SHP77 (cell line): Measurements from ENCODE around the gene AFF1.
"Not testable (repeated sequence)": the region's sequence is repeated elsewhere in the genome, so short reads cannot be mapped to it uniquely, and the experiment has no call there.

ENCODE experiments used
- DNase-seq, 2 experiments: peaks; one replicate each; lab custom pipeline; 2025; lab: John Stamatoyannopoulos, UW

The AFF1 gene

DNA sequence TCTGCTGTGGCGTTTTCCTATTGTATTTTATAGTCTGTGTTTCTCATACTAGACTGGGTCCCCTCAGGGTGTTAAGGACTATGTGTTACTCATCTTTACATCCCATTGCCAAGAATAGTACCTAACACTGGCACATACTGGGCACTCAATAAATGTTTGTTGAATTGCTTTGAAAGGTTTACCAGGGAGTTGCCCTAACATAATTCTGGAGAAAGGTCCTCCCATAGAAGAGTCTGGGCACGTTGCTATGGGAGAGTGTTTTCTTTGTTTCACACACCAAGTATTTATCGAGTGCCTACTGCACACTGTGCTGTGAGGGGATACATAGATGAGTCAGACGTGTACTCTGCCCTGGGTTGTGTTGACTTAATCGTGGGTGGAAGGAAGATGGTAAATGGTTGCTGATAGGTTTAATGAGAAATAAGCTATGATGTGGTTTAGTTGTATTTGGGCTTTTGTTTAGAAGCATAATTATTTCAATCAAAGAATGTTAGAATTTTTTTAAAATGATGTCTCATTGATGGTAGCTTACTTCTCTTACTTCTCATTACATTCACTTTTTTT is 42.9 kb downstream of the AFF1 start:
- DNase-seq, result peak; percentile 27 to 58

DNA sequence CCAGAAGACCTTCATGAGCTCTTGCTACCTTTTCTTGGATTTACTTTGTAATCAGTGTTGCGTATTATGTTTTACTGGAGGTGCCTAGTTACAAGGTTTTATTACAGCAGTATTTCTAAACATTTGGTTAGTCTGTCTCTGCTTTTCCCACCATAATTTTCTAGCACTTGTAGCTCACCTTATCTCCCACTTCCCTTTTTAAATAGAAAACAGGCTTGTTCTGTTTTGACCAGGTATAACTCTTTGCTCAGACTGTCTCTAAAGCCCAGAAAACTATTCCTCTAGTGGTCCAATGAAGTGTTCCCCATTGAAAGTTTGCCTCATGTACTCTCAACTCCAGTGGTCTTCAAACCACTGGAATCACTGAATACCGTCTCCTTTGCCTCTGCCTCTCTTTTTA is 43.9 kb downstream of the AFF1 start:
- DNase-seq, result no peak

DNA sequence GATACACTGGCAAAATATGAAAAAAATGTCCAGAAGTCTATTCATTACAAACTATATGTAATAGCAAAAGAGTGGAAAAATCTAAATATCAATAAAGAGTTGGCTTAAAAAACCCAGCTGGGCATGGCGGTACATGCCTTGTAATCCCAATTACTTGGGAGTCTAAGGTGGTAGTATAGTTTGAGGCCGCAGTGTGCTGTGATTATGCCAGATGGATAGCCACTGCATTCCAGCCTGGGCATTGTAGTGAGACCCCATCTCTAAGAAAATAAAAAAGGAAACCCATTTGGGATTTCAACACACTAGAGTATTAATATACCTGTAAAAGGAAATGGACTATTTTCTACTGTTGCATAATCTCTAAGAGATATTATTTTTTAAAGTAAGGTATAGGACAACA is 45.4 kb downstream of the AFF1 start:
- no peak for DNase-seq

DNA sequence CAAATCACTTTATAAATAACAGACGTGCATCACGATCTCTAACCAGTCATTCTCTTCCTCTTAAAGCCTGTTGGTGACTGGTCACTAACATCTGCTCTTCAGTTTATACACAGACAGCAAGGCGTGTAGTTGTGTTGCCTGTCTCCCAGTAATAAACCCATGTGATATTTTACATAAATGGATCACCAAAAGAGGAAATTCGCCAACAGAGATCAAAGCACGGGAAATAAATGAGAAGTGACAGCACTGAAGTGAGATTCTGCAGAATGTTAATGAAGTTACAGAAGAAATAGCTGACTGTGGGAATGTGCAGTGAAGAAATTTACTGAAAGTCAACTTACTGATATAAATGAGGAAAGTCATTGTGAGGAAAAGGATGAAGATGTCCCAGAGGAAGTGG is 47.0 kb downstream of the AFF1 start:
- no peak for DNase-seq

DNA sequence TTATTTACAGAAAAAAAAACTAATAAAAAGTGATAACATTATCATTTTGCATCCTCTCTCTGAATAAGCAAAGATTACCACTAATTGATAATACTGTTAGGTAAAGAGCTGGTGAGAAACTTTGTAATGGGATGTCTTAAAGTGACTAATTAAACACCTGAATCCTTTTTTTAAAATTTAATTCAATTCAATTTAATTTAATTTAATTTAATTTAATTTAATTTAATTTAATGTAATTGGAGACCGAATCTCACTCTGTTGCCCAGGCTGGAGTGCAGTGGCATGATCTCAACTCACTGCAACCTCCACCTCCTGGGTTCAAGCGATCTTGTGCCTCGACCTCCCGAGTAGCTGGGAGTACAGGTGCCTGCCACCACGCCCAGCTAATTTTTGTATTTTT is 51.0 kb downstream of the AFF1 start:
- DNase-seq, result not testable (repeated sequence)

DNA sequence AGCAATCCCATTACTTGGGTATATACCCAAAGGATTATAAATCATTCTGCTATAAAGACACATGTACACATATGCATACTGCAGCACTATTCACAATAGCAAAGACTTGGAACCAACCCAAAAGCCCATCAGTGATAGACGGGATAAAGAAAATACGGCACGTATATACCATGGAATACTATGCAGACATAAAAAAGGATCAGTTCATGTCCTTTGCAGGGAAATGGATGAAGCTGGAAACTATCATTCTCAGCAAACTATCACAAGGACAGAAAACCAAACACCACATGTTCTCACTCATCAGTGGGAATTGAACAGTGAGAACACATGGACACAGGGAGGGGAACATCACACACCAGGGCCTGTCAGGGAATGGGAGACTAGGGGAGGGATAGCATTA is 54.8 kb downstream of the AFF1 start:
- DNase-seq, result not testable (repeated sequence)

DNA sequence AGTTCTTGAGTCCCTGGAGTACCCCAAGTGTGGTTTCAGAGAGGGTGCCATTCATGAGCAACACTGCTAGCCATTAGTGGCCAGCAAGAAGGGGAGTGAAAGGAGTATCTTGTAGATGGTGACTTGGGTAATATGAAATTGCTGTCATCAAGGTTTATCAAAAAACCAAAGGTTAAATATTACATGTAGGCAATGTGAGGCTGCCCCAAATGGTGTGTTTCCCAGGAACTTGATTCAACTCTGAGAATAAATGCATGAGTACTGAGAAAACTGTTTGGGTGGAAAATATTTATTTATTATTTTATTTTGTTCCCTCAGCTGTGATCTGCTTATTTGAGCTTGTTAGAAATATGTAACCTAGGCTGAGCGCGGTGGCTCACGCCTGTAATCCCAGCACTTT is 55.7 kb downstream of the AFF1 start:
- no peak for DNase-seq

DNA sequence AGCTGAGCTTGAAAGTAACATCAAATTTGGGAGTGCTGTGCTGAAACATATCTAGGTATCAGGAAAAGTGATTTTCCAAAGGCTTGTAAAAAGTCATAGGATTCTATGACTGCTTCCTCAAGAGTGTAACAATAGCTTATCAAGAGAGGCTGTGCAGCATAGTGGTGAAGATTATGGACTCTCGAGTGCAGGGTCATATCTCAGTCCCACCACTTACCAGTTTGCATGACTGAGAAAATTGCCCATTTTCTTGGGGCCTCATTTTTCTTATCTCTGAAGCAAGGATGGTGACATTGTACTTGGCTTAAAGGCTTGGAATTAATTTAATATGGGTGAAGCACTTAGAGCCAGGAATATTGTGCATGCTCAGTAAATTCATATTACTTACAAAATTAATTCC is 57.2 kb downstream of the AFF1 start:
- DNase-seq, result no peak

DNA sequence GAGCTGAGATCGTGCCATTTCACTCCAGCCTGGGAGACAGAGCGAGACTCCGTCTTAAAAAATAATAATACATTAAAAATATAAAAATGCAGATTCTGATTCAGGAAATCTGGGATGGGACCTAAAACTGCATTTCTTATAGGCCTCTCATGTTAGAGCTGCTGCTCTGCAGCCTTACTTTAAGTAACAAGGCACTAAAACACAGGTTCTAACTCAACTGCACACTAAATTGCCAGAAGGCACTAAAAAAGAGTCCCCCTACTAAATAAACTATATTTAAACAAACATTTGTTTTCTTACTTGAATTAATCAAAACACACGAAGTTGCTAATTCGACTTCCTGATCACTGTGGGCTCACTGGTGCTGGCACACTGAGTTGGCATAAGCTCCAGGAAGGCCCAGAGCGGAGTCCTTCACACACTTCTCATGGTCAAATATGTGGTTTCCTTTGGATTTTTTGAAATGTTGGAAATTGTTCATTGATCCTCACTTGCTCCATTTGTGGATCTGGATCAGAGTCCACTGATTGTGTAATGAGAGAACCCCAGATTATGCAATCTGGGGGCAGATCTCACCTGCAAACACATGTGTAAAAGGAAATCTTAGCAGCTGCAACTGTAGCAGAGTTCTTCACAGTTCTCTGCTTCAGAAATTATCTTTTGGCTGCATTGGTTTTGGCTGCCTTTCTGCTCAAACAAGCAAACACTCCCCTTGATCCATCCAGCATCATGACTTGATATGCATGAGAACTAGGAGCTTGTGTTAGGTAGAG is 59.3 kb downstream of the AFF1 start:
- DNase-seq, result no peak

DNA sequence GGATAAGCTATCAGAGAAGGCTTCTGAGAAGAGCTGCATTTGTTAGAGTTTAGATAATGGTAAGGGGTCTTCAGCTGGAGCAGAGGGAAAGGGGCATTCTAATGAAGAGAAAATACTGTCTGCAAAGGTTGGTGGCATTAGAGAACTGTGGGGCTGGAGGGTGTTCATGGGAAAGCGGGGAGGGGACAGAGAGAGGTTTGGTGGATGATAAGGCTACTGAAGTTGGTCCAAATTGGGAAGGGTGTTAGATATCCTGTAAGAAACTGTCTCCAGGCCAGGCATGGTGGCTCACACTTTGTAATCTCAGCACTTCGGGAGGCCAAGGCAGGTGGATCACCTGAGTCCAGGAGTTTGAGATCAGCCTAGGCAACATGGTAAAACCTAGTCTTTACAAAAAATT is 59.9 kb downstream of the AFF1 start:
- no peak for DNase-seq

DNA sequence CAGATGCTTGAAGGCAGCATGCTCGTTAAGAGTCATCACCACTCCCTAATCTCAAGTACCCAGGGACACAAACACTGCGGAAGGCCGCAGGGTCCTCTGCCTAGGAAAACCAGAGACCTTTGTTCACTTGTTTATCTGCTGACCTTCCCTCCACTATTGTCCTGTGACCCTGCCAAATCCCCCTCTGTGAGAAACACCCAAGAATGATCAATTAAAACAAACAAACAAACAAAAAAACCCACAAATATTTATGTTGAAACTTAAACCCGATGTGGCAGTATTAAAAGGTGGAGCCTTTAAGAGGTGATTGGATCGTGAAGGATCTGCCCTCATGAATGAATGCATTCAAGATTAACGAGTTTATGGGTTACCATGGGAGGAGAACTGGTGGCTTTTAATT is 61.7 kb downstream of the AFF1 start:
- DNase-seq, result not testable (repeated sequence)

DNA sequence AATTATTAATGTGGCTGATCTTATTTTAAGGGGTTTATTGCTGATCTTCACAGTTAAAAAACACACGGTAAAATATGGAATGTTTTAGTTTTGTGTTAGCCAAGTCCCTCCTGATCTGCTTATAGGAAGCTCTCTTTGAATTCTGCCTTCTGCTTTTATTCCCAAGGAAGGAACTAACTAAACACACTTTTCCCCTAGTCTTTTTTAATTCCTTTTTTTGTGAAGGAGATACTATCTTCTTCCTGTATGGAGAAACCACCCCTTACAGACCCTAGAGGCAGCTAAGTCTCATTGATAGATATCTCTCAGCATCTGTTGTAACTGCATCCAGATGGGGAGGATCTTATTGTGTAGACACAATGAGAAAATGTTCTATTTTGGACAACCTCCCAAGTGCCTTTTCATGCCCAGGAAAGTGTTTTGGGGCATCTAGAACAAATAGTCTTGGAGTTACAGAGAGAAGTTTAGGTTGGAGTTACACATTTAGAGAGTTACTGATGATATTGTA is 64.4 kb downstream of the AFF1 start:
- no peak for DNase-seq

DNA sequence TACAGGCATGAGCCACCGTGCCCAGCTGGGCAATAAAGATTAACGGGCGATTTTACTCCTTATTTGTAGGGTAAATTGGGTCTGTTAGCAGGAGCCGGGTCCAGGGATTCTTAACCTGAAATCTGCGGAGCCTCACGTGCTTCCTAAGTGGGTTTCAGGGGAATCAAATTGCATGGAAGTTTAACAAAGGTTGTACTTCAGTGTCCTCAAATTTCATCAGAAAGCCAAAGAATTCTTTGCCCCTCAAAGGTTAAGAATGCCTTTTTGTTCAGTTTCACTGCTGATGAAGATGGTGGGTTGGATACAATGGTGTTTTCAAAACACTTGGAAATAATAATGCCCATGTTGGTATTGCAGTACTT is 67.9 kb downstream of the AFF1 start:
- no peak for DNase-seq

DNA sequence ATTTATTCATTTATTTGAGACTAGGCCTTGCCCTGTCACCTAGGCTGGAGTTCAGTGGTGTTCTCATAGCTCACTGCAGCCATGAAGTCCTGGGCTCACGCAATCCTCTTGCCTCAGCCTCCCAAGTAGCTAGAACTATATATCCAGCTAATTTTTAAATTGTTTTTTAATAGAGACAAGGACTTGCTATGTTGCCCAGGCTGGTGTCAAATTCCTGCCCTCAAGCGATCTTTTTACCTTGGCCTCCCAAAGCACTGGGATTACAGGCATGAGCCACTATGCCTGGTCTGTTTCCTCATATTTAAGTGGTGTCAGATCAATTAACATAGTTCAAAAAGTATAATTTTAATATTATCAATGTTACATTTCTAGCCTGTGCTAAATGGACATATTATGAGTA is 68.5 kb downstream of the AFF1 start:
- no peak for DNase-seq

DNA sequence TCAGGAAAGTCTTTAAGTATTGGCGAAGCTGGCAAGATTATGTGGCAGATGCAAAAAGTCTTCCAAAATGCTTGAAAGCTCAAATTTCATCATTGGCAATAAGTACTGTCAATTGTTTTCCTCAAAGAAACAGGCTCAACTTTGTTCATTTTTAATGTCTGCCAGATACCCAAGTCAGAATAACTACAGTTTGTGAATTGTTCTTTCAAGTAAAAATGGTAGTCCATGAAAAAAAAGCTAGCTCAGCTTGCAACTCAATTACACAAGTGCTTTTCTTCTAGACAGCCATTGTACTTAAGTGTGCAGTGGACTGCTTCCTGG is 70.5 kb downstream of the AFF1 start:
- no peak for DNase-seq

DNA sequence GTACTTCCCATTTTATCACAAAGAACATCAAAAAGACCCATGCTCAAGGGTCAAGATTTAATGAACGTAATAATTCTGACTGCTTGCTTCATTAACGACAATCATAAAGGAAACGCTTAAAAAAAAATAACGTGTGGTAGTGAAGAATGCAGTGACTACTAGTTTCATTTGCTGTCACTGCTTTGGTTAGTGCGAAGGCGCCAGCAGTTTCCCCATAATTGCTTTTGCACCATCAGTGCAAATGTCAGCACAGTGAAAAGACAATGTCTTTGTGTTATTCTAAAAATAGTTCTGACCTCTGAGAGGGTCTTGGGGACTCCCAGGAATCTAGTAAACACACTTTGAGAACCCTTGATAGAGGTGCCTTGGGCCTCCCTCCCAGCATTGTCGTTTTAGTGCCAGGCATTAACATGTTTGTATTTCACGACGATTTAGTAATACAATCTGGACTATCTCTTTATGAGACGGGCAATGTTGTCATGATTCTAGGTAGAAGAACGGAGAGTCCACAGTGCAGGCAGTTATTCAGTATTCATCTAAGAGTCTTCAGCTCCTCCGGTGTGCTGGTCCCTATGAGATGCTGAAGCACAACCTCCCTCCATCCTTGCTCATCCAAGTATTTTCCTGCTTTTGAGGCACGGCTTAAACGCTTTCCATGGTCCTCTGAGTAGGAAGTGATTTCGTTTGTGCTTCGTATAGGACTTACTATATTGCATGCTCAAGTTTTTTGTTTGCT is 71.0 kb downstream of the AFF1 start:
- DNase-seq, result peak in 1 of 2 experiments; percentile 27

DNA sequence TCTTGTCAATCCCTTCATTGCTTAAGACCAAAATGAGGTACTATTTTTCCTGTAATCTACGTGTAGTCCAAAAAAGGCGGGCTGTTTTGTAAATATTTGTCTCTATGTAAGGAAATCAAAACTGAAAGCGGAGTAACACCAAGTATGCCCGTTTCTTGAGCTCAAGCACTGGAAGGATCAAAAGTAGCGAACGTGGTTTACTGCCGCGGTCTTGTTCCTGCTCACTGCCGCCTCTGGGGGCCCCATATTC is 71.5 kb downstream of the AFF1 start:
- no peak for DNase-seq

DNA sequence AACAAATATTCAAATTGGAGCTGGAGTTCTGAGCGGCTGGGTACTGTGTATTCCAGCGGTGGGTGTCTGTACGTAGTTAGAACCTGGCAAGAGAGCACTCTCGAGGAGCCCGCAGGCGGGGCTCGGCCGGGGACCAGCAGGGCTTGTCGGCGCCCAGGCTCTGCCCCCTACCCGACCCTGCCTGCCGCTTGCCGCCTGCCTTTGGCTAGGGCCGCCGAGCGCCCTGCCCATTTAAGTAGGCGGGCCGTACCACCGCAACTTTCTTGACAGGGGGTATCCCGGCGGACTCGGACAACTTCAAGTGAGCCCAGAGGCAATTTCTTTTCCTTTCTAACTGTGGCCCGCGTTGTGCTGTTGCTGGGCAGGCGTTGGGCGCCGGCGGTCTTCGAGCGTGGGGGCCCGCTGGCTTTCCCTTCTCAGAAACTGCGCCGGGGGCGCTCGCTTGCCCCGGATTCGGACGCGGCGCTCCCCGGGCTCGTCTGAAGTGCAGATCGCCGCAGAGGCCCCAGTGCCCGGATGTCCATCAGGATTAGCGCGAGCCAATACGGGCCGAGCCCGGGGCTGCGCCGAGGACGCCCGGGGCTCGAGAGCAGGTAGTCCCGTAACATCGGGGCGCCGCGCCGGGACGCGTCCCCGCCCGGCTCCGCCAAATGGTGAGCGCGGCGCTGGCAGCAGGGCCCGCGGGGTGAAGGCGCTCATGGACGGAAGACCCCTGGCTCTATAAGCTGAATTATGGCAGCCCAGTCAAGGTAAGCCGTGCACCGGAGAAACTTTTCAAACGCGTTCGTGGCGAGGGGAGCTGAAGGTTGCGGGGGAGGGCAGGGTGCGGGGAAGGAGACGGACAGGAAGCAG is 72.1 kb downstream of the AFF1 start:
- DNase-seq, result peak; percentile 92 to 96

DNA sequence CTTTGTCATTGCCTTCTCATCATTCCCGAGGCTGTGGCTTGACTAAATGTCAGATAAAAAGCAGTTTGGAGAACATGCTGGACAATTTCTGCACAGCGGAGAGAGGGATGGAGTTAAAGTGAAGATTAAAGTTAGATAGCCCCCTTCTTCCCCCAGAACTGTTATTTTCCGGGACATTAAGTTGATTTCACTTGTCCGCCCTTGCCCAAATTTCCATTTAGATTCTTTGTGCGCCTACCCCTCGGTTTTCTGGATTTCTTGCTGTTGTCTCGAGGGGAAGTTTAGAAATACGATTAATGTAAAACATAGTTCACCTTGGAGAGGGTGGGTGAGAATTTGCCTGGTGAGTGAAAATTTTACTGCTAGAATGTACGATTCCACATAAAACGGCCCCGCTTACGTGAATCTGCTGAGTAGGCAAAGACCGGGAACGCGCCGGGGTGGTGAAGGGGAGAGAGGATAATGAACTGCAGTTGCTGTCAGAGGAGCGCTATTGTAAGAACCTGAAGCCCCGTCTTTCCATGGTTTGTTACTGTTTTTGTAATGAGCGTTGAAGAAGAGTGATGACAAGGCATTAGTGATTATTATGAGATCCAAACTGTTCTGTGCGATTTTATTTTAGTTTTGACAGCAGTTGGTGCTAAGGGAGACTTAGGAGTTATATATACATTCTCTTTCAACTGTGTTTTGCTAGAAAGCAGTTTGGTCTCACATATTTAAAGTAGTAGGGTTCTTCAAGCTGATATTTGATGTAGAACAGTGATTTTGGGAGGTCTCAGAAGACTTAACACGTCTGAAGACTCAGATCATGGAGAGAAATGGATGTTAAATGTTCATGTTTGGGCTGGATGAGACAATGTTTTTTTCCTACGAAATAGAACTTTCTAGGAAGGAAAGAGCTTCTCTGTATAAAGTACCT is 73.0 kb downstream of the AFF1 start:
- DNase-seq, result peak; percentile 39 to 63

DNA sequence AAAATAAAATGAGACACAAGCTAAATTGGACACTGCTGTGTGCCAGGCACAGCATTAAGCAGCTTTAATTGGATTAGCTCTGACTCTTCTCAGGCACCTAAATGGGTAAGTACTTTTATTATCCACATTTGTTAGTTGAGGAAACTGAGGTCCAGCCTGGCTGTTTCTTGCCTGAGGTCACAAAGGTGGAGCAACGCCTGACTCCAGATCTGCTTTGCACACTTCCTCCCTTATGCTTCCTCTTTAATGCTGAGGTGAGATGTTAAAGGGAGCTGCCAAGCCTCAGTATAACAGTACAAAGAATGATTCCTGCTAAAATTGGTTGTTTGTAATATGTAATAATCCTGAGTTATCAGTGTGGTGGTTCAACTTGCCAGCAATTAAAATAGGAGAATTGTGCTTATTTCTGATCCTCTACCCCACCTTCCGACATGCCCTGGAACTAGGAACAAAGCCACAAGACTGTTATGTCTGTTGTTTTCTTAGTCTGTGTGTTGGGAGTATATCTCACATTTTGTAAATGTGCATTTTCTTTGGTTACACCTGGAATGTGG is 74.4 kb downstream of the AFF1 start:
- no peak for DNase-seq

DNA sequence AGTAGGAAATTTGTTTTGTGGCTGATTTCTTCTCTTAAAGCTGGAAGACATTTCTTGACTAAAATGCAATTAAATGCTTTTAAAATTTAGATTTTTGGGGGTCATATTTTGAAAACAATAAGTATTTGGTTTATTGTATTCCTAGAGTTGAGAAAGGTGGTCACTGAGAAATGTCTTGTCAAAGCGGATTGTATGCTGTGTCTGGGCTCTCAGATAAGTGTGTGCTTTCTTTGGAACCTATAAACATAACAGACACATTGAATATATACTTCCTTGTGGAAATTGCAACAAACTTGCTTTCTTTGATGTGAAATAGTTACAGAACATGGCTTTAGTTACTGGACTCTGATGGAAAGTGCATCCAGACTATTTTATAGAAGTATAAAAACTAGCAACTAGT is 75.4 kb downstream of the AFF1 start:
- DNase-seq, result no peak
